ENCODE results near the gene ROBO2.

DNA sequence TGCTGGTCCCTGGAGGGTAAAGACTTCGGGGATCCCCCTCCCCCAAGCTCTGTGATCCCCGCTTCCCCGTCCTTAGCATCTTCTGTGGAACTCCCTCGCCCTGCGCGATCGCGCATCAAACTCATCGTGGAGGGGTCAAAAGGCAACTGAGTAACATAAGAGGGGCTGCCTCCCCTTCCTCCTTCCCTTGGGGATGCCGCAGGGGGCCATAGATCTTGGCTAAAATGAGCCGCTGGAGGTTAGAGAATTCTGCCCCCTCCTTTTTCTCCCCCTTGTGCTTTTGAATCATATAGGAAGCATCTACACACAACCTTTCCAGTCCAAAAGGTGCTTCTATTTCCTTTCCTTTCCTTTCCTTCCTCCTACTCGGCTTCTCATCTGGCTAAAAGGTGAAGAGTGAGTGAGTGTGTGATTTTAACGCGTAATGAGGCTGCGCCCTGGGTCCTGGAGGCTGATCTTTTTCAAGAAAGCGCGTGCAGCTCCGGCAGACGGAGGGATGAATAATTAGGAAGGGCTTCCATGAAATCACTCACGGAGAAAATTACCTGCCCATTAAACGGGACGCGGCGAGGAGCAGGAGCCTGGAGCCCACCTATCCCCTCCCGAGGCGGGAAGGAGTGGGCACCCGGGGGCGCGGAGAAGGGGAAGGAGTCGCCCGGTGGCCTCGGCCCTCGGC, 831 bp upstream of the ROBO2 start:
- TF ChIP-seq EP300 (IDR thresholded peaks at IDR 0.05; ENCODE audit: borderline replicate concordance in 1 of 2, low read depth in 1 of 2, low read length in 1 of 2), result no peak
- no peak for TF ChIP-seq JUND (IDR thresholded peaks at IDR 0.05)
- TF ChIP-seq ELF1 (IDR thresholded peaks at IDR 0.05), result no peak
- TF ChIP-seq, protein P1, sequence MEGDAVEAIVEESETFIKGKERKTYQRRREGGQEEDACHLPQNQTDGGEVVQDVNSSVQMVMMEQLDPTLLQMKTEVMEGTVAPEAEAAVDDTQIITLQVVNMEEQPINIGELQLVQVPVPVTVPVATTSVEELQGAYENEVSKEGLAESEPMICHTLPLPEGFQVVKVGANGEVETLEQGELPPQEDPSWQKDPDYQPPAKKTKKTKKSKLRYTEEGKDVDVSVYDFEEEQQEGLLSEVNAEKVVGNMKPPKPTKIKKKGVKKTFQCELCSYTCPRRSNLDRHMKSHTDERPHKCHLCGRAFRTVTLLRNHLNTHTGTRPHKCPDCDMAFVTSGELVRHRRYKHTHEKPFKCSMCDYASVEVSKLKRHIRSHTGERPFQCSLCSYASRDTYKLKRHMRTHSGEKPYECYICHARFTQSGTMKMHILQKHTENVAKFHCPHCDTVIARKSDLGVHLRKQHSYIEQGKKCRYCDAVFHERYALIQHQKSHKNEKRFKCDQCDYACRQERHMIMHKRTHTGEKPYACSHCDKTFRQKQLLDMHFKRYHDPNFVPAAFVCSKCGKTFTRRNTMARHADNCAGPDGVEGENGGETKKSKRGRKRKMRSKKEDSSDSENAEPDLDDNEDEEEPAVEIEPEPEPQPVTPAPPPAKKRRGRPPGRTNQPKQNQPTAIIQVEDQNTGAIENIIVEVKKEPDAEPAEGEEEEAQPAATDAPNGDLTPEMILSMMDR (IDR thresholded peaks at IDR 0.05), result no peak
- TF ChIP-seq RAD21 (IDR thresholded peaks at IDR 0.05; ENCODE audit: low read length), result no peak
- no peak for TF ChIP-seq TAF1 (IDR thresholded peaks at IDR 0.05; ENCODE audit: borderline replicate concordance, low read depth, low read length)
- no peak for TF ChIP-seq POLR2AphosphoS5 (IDR thresholded peaks at IDR 0.05; ENCODE audit: low read depth, low read length)
- no peak for TF ChIP-seq FOXM1 (IDR thresholded peaks at IDR 0.05; ENCODE audit: low read depth)

Measured in SK-N-SH (cell line).